HFF-Myc (cell line): Measurements from ENCODE around the gene EEF1A1.
"Not testable (repeated sequence)": the region's sequence is repeated elsewhere in the genome, so short reads cannot be mapped to it uniquely, and the experiment has no call there.

Source experiments
- DNase-seq: peaks from one replicate; pipeline ENCODE4 v3.0.0-alpha.2; 2011; ENCODE audit warnings: low read depth; ENCODE audit errors: extremely low read depth
- H3K4me3 ChIP-seq: replicated peaks from 2 replicates; pipeline ENCODE4 v1.5.1; 2011; ENCODE audit warnings: low read depth, mild to moderate bottlenecking, control low read depth, low read length
- TF ChIP-seq, protein P1 (sequence below): IDR thresholded peaks from 2 replicates; pipeline ENCODE4 v1.5.1; 2012; ENCODE audit warnings: mild to moderate bottlenecking, low read depth, low read length, control low read depth; ENCODE audit errors: missing control alignments

EEF1A1 gene

GRCh38 chr6:73562558-73562957 is 41.7 kb upstream of the EEF1A1 start:
- TF ChIP-seq, protein P1, sequence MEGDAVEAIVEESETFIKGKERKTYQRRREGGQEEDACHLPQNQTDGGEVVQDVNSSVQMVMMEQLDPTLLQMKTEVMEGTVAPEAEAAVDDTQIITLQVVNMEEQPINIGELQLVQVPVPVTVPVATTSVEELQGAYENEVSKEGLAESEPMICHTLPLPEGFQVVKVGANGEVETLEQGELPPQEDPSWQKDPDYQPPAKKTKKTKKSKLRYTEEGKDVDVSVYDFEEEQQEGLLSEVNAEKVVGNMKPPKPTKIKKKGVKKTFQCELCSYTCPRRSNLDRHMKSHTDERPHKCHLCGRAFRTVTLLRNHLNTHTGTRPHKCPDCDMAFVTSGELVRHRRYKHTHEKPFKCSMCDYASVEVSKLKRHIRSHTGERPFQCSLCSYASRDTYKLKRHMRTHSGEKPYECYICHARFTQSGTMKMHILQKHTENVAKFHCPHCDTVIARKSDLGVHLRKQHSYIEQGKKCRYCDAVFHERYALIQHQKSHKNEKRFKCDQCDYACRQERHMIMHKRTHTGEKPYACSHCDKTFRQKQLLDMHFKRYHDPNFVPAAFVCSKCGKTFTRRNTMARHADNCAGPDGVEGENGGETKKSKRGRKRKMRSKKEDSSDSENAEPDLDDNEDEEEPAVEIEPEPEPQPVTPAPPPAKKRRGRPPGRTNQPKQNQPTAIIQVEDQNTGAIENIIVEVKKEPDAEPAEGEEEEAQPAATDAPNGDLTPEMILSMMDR: no peak
- H3K4me3 ChIP-seq: no peak overlapping the region
- no peak for DNase-seq

DNA sequence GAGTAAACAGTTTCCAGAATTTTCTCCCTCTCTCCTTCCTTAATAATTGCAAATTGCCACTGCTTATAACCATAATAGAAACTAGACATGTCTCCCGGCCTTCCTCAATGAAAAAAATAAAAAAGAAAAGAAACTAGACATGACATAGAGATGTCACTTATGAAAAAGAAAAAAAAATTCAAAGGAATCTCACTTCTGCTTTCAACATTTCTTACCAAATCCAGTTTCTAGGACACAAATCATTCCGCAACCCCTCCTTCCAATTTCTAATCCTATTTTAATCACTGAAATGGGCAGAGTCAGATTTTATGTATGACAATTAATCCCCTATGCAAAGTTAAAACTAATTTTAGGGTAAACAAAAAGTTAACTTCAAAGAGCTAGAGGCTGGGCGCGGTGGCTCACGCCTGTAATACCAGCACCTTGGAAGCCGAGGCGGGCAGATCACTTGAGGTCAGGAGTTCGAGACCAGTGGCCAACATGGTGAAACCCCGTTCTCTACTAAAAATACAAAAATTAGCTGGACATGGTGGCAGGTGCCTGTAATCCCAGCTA is 40.1 kb upstream of the EEF1A1 start:
- H3K4me3 ChIP-seq: no peak overlapping the region
- TF ChIP-seq, protein P1: no peak
- no peak for DNase-seq

GRCh38 chr6:73560182-73560732 is 39.4 kb upstream of the EEF1A1 start:
- TF ChIP-seq, protein P1: no peak
- no peak overlapping the region for H3K4me3 ChIP-seq
- DNase-seq: no peak

- H3K4me3 ChIP-seq: not testable (repeated sequence)
Observed at GRCh38 chr6:73559399-73559794, 38.6 kb upstream of the EEF1A1 start.

DNA sequence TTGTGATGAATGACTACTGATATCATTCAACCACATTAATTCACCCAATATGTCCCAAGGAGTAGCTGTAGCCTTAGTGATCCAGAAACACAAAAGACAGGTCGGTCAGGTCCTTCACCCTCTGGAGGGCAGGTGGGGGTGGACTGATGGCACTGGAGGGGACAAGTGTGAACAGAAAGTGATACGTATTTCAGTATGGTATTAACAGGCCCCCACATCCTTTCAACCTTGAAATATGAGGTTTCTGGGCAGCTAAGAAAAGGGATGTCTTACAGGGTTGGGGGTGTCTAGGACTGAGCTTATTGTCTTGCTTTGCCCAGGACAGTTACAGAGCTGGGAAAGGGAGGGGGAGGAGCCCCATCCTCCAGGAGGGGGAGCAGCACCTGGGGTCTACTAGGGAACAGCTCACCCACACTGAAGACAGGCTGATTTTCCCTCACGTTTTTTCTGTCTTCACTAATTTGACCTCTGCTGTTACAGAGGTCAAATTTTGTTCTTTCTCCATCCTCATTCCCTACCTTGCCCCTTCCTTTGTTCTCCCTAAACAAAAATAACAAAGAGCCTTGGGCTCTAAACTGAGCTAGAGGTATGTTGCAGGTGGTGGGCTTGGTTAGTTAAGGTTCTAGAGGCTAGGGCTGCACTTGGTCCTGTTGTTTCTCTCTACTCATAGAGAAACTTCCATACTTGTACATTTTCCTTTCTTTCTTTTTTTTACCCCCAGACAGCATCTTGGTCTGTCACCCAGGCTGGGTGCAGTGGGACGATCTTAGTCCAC is 38.0 kb upstream of the EEF1A1 start:
- no peak overlapping the region for H3K4me3 ChIP-seq
- TF ChIP-seq, protein P1: no peak
- DNase-seq: no peak

More at GRCh38 chr6:73559399-73559794, 38.6 kb upstream of the EEF1A1 start:
- DNase-seq: not testable (repeated sequence)

- no peak overlapping the region for H3K4me3 ChIP-seq
- TF ChIP-seq, protein P1: no peak
- DNase-seq: no peak
Observed at GRCh38 chr6:73556836-73557235, 36.0 kb upstream of the EEF1A1 start.

GRCh38 chr6:73555380-73555949 is 34.6 kb upstream of the EEF1A1 start:
- H3K4me3 ChIP-seq, DNase-seq: not testable (repeated sequence)

- not testable (repeated sequence) for DNase-seq, H3K4me3 ChIP-seq
Observed at GRCh38 chr6:73551115-73551514, 30.3 kb upstream of the EEF1A1 start.
